Measurements from ENCODE around the gene NANOG.
"Not testable (repeated sequence)": the region's sequence is repeated elsewhere in the genome, so short reads cannot be mapped to it uniquely, and the experiment has no call there.

NANOG gene

DNA sequence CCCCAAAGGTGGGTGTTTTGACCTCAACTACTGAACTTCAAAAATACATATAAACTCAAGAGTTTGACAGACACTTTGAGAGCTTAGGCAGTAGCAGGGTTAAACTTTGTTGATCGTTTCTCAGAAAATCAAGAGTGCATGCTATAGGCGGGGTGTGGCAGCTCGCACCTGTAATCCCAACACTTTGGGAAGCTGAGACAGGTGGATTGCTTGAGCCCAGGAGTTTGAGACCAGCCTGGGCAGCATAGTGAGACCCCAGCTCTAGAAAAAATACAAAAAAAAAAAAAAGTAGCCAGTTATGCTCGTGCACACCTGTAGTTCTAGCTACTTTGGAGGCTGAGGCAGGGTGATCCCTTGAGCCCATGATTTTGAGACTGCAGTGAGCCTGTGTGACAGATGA, 12.3 kb downstream of the NANOG start:
- DNase-seq: no peak

DNA sequence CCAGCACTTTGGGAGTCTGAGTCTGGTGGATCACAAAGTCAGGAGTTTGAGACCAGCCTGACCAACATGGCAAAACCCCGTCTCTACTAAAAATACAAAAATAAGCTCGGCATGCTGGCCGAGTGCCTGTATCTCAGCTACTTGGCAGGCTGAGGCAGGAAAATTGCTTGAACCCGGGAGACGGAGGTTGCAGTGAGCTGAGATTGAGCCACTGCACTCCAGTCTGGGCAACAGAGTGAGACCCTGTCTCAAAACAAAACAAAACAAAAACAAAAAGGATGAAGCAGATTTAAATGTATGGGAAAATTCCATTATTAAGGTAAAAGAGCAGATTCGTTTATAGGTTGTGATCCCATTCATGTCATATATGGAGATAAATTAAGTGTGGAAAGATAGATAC, 17.1 kb downstream of the NANOG start:
- DNase-seq: not testable (repeated sequence)

DNA sequence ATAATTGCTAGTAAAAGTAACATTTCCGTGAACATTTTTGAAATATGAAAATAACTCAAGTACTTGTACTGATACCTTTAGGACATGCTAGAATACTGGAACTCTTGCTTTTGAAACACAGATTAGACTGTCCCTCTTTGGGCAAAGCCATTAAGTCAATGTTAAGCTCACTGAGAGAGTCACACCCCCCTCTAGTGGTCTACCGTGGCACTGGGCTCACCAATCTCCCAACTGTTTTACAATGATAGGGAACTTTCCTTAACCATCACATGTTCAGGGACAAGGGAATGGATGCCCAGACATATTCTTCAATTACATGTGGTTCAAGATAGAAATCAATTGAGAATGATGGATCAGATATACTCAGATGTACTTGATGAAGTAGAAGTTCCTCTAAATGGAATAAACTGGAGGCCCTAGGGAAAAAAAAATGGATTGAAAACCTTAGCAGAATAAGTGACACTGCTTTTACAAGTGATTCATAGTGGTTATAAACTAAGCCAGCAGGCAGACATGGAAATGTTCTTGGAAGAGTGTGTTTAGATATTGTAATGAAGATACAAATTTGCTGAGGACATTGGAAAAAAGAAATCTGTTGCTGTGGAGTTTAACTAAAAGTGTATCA, 17.8 kb downstream of the NANOG start:
- peak in 35 of 56 donors; percentile 0 to 70 (median 12) for DNase-seq

DNA sequence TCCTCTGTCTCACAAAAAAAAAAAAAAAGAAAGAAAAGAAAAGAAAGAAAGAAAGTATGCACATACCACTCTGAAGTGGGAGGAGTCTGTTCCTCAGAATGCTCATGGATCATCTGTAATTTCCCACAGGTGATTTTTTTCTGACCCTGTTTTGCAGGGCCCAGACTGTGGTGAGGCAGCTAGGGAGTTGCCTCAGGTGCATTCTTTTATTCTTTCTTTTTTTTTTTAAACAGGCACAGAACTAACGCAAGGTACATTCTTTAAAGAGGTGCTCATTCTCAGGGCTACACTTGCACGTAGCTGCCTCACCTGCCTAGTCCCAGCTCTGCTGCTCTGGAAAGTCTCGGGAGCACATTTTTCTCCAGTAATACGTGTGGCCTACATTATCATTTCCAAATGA, 36.6 kb downstream of the NANOG start:
- not testable (repeated sequence) for DNase-seq

- not testable (repeated sequence) for DNase-seq
Measured at GRCh38 chr12:7829737-7830136, 40.5 kb downstream of the NANOG start.

GRCh38 chr12:7832059-7832696, 43.0 kb downstream of the NANOG start:
- DNase-seq: peak in 1 of 56 donors; percentile 2

GRCh38 chr12:7833201-7833600, 44.0 kb downstream of the NANOG start:
- not testable (repeated sequence) for DNase-seq

DNA sequence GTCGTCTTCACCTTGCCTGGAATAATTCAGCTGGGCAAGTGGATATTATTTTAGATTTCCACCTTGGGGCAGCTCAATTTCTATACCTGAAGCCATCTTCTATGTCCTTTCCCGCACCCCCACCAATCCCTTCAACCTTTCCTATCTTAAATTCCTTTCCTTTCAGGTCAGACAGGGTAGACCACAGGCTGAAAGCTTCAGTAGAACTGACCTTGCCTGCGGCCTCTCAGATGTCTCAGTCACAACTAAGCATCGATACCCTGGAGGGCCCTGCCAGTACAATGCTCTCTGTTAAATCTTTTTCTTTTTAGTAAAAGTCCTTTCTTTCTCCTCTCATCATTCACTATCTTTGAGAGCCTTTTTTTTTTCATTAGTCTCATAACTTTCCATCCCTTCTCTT, 44.6 kb downstream of the NANOG start:
- DNase-seq: no peak

- DNase-seq: no peak
Measured at GRCh38 chr12:7834701-7835100, 45.5 kb downstream of the NANOG start.

DNA sequence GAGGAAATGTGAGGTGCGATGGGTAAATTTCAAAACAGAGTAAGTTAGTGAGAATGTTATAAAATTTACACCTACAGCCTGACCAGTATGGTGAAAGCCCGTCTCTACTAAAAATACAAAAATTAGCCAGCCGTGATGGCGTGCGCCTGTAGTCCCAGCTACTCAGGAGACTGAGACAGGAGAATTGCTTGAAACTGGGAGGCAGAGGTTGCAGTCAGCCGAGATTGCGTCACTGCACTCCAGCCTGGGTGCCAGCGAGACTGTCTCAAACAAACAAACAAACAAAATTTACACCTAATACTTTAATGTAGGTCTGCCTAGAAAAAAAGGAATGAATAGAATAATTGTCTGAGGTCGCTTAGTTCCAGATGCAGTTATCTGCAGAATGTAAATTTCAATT, 45.9 kb downstream of the NANOG start:
- no peak for DNase-seq

DNA sequence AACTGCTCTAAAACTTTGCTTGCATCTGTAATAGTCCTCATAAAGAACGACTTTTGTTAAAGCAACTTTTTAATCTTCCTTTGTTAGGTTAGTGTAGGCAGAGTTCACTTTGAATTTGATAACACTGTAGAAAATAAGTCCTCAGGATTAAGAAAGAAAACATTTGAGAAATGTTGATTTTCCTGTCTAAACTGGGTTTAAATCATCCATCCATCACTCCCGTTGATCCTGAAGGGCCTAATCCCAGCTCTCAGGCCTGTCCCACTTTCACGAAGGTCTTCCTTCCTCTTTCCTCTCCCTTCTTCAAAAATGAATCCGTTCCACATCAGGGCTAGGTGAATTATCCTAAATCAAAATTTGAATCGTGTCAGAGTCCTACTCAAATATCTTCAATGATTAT, 46.6 kb downstream of the NANOG start:
- no peak for DNase-seq

DNA sequence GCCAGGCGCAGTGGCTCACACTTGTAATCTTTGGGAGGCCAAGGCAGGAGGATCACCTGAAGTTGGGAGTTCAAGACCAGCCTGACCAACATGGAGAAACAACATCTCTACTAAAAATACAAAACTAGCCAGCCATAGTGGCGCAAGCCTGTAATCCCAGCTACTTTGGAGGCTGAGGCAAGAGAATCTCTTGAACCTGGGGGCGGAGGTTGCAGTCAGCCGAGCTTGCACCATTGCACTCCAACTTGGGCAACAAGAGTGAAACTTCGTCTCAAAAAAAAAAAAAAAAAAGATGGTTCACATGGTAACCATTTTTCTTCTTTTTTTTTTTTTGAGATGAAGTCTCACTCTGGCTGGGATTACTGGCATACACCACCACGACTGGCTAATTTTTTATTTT, 48.2 kb downstream of the NANOG start:
- DNase-seq: no peak

DNA sequence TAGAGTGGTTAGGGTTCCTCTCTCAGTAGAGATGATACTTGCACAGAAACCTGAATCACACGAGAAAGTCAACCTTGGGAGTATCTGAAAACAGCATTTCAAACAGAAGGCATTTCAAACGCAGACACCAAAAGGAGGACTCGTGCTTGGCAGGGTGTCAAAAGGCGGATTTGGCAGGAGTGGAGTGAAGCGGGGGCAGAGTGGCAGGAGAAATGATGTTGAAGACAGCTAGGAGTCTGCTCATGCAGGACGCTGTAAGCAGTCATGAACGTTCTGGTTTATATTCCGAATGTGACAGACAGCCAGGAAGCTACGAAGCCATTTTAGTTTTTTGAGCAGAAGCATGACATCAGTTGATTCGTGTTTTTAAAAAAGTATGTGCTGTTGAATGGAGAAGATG, 50.0 kb downstream of the NANOG start:
- peak in 40 of 56 donors; percentile 1 to 88 (median 30) for DNase-seq

DNA sequence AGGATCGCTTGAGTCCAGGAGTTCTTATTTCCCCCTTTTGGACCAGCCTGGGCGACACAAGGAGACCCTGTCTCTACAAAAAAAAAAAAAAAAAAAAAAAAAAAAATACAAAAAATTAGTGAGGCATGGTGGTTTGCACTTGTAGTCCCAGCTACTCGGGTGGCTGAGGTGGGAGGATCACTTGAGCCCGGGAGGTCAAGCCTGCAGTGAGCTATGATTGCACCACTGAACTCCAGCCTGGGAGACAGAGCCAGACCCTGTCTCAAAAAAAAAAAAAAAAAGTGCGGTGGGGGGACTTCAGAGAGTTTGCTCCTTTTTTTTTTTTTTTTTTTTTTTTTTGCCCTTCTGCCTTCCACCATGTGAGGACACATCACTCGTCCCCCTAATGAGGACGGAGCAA, 50.6 kb downstream of the NANOG start:
- DNase-seq: not testable (repeated sequence)

DNA sequence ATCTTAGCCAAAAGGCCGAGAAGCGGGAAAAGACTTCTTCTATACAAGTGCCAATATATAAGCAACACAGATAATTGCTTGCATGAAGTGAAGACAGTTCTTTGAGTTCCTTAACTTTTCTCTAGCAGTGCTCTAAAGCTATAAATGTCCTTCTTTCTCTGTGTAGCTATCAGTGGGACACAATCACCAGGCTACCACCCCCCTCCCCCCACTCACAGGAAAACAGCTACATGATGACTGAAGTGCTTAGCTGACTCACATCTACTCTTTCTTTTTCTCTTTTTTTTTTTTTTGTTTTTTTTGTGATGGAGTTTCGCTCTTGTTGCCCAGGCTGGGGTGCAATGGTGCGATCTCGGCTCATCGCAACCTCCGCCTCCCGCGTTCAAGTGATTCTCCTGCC, 53.2 kb downstream of the NANOG start:
- DNase-seq: not testable (repeated sequence)

DNA sequence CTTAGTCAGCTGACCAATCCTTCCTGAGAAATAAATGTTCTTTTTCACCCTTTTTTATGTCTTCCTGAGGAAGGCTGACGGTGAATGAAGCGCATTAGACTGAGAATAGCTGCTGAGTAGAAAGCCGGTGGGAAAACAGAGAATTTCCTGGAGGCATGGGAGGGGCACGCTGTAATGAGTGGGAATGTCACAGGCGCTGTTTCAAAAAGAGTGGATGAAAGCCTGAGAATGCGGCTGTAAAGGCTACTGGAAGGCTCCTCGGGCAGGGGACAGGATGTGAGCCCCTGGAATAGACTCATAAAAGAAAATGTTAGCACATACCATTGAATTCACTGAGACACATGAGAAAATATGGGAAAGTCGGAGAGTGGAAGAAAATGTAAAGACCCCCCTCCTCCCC, 53.9 kb downstream of the NANOG start:
- DNase-seq: not testable (repeated sequence)

DNA sequence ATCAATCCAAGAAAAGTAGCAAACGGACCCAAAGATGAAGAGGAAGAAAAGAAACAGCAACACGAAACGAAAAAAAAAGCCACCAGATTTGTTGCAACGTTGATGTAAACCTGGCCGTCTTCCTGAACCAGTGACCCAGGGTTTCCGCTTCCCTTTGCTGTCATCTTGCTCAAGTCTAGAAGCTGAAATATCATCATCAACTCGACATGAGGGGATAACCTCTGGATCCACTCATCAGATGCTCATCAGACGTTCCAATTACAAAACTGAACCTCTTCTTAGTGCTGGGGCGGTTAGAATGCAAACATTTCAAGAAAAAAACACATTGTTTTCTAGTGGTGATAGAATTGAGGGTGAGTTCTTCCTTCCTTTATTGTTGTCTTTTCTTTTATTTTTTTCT, 54.4 kb downstream of the NANOG start:
- DNase-seq: not testable (repeated sequence)

GRCh38 chr12:7844116-7844515, 54.9 kb downstream of the NANOG start:
- no peak for DNase-seq

DNA sequence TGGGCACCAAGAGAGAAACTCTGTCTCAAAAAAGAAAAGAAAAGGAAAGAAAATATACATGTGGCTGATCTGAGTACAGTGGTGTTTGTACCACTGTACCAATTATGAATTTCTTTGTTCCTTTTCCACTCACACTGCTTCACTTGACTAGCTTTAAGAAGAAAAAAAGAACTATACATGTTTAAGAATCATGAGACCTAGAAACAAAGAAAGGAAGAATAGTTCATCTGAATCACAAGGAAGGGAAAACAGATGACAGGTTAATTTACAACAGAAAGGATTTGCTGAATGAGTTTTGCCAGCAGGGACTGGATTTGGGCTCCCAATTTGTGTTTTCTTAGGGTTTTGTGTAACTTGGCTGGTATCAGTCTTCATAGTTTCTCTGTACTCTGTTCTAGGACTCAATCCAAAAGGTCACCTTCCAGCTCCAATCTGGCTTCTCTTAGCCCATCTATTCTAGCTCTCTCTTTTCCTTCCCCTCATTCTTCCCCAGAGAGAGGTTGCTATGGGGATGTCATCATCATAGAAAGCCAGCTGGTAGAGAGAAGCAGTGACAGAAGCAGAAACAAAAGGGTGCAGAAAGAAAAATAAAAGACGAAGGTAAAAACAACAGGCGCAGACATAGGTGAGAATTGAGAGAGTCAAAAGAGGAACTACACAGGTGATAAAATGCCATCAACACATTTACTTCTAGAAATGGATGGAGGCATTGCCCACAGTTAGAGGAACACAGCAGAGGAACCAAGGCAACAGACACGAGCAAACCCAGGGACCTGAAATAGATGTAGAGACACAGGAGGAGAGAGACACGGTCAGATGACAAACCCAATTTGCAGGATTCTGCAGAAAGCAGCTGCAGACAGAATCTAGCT, 58.3 kb downstream of the NANOG start:
- peak in 8 of 56 donors; percentile 2 to 27 (median 7) for DNase-seq

GRCh38 chr12:7848098-7848422, 58.9 kb downstream of the NANOG start:
- DNase-seq: not testable (repeated sequence)

Measured in amygdala (tissue), 56 donors.